GM12878 (cell line): ENCODE measurements around the gene EEF1G.

Experiments
- CHD2 ChIP-seq: IDR thresholded peaks from 2 replicates; pipeline ENCODE4 v1.6.1; 2011; ENCODE audit warnings: low read depth, low read length, improper control_type of control experiment, borderline replicate concordance
- MYC ChIP-seq: IDR thresholded peaks from 2 replicates; pipeline ENCODE4 v1.6.1; 2011; ENCODE audit warnings: mild to moderate bottlenecking, low read length, moderate library complexity, inconsistent platforms; ENCODE audit not compliant: insufficient read depth, insufficient replicate concordance, insufficient read length, severe bottlenecking
- TF ChIP-seq, protein P1 (sequence below), 3 experiments: IDR thresholded peaks in 2 of 3; conservative IDR thresholded peaks in 1 of 3; 2 replicates each; pipeline ENCODE4 v1.5.1; 2011; ENCODE audit warnings: low read depth in 3 of 3, low read length in 3 of 3, mild to moderate bottlenecking in 3 of 3, control low read depth in 2 of 3, moderate library complexity in 2 of 3, inconsistent platforms in 1 of 3, mixed read lengths in 1 of 3; ENCODE audit not compliant: control insufficient read depth in 2 of 3, insufficient read depth in 1 of 3; ENCODE audit errors: extremely low read depth in 1 of 3
- TF ChIP-seq, protein P2 (sequence below): fragments of 150-350 bp; IDR thresholded peaks from 2 replicates; pipeline ENCODE4 v1.6.1; 2016; ENCODE audit warnings: low read depth, low read length

DNA sequence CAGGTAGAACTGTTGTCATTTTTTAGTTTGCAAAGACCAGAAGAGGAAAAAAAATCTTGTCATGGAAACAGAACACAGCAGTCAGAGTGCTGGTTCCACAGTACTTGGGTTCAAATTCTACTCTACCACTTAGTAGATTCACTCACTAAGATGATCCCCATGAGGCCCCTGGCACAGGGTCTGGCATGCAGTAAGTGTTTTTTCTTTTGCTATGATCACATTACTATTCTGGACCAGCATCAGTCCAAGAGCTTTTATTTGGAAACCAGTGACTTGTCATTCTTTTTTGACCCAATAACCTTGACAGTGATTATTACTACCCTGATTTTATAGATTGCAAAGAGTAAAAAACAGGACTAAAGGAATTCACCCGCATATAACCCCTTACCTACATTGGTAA is 4.1 kb downstream of the EEF1G start:
- TF ChIP-seq MYC, result no peak
- no peak for TF ChIP-seq CHD2
- TF ChIP-seq, protein P1, sequence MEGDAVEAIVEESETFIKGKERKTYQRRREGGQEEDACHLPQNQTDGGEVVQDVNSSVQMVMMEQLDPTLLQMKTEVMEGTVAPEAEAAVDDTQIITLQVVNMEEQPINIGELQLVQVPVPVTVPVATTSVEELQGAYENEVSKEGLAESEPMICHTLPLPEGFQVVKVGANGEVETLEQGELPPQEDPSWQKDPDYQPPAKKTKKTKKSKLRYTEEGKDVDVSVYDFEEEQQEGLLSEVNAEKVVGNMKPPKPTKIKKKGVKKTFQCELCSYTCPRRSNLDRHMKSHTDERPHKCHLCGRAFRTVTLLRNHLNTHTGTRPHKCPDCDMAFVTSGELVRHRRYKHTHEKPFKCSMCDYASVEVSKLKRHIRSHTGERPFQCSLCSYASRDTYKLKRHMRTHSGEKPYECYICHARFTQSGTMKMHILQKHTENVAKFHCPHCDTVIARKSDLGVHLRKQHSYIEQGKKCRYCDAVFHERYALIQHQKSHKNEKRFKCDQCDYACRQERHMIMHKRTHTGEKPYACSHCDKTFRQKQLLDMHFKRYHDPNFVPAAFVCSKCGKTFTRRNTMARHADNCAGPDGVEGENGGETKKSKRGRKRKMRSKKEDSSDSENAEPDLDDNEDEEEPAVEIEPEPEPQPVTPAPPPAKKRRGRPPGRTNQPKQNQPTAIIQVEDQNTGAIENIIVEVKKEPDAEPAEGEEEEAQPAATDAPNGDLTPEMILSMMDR (IDR thresholded peaks at IDR 0.05 in 2 of 3, conservative IDR thresholded peaks at IDR 0.05 in 1 of 3; ENCODE audit: control insufficient read depth in 2 of 3, extremely low read depth in 1 of 3, insufficient read depth in 1 of 3, low read depth in 3 of 3, low read length in 3 of 3), result no peak
- TF ChIP-seq, protein P2, sequence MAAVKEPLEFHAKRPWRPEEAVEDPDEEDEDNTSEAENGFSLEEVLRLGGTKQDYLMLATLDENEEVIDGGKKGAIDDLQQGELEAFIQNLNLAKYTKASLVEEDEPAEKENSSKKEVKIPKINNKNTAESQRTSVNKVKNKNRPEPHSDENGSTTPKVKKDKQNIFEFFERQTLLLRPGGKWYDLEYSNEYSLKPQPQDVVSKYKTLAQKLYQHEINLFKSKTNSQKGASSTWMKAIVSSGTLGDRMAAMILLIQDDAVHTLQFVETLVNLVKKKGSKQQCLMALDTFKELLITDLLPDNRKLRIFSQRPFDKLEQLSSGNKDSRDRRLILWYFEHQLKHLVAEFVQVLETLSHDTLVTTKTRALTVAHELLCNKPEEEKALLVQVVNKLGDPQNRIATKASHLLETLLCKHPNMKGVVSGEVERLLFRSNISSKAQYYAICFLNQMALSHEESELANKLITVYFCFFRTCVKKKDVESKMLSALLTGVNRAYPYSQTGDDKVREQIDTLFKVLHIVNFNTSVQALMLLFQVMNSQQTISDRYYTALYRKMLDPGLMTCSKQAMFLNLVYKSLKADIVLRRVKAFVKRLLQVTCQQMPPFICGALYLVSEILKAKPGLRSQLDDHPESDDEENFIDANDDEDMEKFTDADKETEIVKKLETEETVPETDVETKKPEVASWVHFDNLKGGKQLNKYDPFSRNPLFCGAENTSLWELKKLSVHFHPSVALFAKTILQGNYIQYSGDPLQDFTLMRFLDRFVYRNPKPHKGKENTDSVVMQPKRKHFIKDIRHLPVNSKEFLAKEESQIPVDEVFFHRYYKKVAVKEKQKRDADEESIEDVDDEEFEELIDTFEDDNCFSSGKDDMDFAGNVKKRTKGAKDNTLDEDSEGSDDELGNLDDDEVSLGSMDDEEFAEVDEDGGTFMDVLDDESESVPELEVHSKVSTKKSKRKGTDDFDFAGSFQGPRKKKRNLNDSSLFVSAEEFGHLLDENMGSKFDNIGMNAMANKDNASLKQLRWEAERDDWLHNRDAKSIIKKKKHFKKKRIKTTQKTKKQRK, result no peak
